OCI-LY1 (cell line): Measurements from ENCODE around the gene RAI1.

Source experiments
- EZH2 ChIP-seq: fragments of 200-600 bp; sonication (generic), shearing (Covaris generic); IDR thresholded peaks from 2 replicates; pipeline ENCODE4 v1.8.0; 2017; ENCODE audit warnings: borderline replicate concordance, mixed run types, mild to moderate bottlenecking, antibody characterized with exemption, low read length, moderate library complexity, mixed read lengths
- TF ChIP-seq, protein P1 (sequence below): fragments of 200-600 bp; sonication (generic), shearing (Covaris generic); IDR thresholded peaks from 2 replicates; pipeline ENCODE4 v1.5.1; 2017; ENCODE audit warnings: mild to moderate bottlenecking, antibody characterized with exemption, low read length, moderate library complexity, mixed read lengths

DNA sequence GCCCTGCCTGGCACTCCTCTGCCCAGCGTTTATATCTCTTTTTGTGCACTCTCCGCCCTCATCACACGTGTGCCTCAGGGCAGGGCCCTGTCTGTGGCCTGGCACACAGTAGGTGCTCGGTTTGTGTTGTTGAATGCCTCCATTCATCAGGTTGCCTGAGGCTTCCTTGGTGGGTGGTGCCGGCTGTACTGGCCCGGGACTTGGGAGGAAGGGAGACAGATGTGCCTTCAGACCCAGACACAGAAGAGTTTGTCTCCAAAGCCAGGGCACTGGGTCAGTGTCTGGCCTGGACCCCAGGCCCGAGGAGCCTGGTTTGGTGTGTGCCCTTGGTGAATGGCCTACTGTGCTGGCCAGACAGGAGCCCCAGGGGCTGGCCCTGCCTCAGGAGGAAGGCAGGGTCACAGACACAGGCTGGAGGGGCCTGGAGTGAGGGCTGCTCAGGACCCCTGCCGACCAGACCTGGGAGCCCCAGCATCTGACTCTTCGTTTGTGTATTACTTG is 71.6 kb downstream of the RAI1 start:
- TF ChIP-seq EZH2 = no peak
- TF ChIP-seq, protein P1, sequence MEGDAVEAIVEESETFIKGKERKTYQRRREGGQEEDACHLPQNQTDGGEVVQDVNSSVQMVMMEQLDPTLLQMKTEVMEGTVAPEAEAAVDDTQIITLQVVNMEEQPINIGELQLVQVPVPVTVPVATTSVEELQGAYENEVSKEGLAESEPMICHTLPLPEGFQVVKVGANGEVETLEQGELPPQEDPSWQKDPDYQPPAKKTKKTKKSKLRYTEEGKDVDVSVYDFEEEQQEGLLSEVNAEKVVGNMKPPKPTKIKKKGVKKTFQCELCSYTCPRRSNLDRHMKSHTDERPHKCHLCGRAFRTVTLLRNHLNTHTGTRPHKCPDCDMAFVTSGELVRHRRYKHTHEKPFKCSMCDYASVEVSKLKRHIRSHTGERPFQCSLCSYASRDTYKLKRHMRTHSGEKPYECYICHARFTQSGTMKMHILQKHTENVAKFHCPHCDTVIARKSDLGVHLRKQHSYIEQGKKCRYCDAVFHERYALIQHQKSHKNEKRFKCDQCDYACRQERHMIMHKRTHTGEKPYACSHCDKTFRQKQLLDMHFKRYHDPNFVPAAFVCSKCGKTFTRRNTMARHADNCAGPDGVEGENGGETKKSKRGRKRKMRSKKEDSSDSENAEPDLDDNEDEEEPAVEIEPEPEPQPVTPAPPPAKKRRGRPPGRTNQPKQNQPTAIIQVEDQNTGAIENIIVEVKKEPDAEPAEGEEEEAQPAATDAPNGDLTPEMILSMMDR = no peak; the same call in 1 of the 2 replicates
